GM18870 (cell line): ENCODE measurements around the gene DOLPP1.
A peak's percentile ranks its signal among the peaks of the same experiment; 100 is the strongest.

ENCODE experiments used
- ATAC-seq: cut with Tn5 transposase; IDR thresholded peaks from one replicate; pipeline ENCODE4 v1.9.1; 2021; ENCODE audit warnings: moderate library complexity; ENCODE audit not compliant: unreplicated experiment

DOLPP1 gene, protein sequence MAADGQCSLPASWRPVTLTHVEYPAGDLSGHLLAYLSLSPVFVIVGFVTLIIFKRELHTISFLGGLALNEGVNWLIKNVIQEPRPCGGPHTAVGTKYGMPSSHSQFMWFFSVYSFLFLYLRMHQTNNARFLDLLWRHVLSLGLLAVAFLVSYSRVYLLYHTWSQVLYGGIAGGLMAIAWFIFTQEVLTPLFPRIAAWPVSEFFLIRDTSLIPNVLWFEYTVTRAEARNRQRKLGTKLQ

DNA sequence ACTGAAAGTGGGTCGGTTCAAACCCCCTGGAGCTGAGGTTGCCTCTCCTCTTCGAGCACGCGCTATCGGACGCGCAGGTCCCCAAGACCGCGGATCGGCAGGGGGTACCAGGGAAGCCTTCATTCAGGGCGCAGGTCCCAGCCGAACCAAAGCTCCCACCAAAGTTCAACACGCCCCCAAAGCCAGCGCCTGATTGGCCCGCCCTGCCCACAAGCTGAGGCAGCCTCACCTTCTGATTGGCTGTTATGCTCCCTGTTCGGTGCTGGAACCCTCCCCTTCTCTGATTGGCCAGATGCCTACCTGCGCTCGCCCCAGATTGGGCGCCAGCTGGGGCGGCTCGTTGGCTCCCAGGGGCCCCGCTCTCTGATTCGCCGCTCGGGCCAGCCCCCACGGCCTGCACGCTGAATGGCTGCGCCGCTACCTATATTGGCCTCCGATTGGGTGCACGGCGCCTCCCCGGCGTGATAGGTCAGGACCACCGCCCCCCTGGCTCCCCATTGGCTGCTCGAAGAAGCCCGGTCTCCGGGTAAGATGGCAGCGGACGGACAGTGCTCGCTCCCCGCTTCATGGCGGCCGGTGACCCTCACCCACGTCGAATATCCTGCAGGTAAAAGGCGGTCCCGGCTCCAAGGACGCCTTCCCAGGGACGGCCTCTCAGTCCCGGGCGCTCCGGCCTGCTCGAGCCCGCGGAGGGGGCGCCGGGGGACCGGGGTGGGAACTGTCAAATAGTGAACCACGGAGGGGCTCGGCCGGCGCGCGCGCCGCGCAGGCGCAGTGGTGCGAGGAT, at the start of gene DOLPP1:
DOLPP1 (plus strand) TSS at position 511 of the 787 bp plus-strand sequence; CDS start at position 532, 21 bp downstream.
- peak; percentile 90 for ATAC-seq

DNA sequence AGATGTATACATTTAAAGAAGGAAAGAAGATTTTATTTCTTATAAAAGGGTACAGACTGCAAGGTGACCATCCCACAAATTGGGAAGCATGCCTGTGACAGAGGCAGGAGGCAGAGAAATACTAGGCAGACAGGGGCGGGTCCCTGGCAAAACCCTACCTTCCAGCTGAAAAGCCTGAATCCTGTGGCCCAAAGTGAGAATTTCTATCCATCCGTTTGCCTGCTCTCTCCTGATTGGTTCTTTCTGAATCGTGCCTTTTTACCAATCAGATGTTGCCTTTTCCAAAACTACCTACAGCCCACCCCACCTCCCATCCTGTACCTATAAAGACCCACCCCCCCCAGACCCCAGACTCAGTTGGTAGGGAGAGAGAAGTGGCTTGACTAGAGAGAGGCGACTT, 49.4 kb upstream of the DOLPP1 start:
- no peak for ATAC-seq

DNA sequence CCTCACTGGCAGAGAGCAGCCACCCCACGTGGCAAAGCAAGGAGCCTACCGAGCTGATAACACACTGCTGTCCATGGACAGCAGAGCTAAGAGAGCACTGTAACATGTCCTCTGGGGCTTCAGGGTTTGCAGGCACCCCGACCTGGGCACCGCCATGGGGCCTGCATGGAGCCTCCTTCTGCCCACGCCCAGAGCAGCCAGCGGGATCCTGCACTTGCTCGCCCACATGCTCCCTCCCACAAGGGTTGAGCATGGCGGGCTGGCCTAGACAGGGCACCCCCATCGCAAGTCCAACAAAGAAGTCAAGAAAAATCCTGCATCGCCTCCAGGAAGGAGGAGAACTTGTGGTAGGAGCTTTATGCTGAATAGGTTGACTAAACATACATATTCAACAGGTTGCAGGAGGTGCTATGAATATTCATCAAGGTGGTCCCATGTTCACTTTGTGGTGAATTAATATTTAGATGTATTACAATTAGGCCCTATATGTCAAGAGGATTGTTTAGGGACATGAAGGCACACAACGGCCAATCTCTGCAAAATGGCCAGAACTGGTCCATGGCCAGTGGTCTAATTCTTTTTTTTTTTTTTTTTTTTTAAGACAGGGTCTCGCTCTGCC, 48.3 kb upstream of the DOLPP1 start:
- no peak for ATAC-seq

DNA sequence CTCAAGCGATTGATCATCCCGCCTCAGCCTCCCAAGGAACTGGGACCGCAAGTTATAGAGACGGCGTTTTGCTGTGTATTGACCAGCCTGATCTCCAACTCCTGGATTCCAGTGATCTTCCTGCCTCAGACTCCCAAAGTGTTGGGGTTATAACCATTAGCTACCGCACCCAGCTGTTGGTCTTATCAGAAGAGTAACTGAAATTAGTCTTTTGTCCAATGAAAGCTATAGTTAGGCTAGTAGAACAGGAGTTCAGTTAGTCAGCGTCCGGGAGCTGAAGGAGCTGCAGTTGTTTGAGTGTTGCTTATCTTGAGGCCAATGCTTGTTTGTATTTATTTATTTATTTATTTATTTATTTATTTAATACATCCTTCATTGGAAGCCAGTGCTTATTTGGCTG, 47.7 kb upstream of the DOLPP1 start:
- ATAC-seq, result no peak

DNA sequence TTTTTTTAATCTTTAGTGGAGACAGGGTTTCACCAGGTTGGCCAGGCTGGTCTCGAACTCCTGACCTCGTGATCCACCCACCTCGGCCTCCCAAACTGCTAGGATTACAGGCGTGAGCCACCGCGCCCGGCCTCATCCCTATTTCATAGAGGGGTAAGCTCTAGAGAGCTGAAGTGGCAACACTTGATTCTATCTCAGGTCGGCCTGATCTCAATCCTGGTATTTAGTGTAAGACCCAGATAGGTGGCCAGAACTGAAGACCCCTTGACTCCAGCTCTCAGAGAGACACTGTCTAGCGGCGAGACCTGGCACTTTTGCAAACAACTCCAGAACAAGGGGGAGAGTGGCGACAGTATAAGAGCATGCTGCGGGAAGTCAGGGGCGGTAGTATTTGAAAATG, 45.1 kb upstream of the DOLPP1 start:
- peak; percentile 6 for ATAC-seq

DNA sequence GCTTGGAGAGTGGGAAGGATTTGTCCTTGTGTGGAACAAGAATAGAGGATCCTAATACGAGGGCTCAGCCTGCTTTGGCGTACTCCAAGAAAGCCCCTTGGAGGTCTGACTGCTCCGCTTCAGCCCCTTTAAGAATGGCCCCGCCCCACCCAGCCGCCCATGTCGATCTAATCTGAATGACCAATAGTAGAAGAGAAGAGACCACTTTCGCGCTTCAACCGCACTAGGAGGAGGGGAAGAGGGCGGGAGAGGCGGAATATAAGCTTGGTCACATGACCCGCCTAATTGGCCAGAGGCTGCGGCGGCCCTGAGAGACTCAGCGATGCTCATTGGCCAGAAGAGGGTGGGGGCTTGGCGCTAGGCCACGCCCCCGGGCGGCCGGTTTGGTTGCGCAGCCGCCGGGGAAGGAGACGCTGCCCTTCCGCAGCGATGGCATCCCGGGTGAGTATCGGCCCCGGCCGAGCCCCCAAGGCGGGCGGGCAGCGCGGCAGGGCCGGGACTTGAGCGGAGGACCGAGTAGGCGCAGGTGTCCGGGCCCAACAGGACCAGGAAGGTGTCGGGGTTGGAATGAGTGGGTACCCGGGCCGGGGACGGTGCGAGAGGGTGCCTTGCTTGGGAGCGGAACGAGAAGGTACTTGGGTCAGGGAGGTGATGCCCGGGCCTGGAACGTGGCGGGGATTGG, 44.5 kb upstream of the DOLPP1 start, which contains the start of gene MIGA2:
MIGA2 (plus strand) TSS at position 386 of the 682 bp plus-strand sequence. CDS start 3,969 bp downstream, outside the sequence.
- peak; percentile 94 for ATAC-seq

DNA sequence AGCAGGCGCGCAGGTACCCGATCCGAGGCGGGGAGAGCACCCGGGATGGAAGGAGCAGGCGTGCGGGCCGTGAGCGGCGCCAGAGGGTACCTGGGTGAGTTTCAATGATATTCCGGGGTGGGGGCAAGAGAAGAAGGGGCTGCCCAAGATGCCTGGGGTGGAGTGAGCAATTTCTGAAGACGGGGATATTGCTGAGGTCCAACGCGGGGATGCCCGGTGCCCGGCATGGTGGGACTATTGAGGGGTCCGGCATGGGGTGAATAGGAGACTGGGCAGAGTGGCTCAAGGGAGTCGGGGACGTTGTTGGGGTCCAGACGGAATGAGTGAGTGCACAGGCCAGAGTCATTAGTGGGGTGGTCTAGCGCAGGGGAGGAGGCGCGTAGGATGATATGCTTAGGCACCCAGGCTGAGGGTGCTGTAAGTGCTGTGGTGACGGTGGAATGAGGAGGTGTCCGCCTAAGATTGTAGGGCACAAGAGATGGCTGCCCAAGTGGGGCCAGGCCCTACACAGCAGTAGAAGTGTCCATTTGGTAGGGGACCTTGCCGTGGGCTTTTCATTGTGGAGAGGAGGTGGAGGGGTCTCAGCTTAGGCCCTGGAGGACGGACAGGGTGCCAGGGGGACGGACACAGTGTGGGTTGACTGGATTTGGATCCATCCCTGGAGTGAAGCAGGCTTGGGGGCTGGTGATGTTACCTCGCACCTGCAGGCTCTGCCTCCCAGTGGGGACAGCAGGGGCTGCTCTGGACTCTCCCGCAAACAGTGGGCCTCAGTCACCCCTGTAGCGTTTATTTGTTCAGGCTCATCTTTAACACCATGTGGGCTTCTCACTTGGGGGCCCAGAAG, 43.8 kb upstream of the DOLPP1 start:
- ATAC-seq, result no peak

DNA sequence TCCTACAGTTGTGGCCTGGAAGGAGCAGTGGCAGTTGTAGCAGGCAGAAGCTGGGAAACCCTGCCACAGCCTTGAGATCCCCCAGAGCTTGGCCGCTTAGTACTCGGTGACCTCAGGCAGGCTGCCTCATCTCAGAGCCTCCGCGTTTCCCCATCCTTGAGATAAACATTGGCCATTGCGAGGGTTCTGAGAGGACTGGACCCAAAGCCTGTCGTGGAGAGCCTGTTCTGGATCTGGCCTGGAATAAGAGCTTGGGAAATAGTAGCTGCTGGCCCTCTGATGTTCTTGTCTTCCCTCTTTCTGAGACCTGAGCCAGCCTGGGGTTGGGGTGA, 43.2 kb upstream of the DOLPP1 start:
- no peak for ATAC-seq

DNA sequence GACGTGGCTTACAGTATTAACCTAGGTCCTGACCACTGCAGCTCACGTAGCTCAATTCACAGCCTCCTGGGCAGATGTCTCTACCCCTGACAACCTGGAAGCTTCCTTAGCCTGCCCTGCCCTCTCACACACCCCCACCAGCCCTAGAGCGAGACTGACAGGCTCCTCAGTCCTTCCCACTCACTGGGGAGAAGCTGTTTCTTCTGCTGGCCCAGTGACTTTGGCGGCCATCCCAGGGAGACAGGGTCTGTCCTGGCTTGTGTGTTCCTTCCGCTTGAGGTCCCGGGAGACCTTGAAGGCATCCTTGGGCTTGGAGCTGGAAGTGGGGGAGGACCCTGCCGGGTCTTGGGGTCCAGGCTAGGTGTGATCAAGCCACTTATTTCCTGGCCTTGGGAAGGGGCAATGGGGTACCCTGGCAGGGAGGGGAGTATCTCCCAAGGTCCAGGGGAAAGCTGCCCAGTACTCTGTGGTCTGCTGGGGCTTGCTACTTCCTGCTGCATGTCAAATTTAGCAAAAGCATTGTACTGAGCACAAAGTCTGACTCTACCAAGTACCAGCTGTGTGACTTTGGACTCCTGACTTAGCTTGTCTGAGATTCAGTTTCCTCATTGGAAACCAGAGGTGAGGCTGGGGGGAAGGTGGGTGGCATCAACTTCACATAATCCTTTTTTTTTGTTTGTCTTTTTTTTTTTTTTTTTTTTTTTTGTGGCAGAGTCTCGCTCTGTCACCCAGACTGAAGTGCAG, 42.6 kb upstream of the DOLPP1 start:
- no peak for ATAC-seq

DNA sequence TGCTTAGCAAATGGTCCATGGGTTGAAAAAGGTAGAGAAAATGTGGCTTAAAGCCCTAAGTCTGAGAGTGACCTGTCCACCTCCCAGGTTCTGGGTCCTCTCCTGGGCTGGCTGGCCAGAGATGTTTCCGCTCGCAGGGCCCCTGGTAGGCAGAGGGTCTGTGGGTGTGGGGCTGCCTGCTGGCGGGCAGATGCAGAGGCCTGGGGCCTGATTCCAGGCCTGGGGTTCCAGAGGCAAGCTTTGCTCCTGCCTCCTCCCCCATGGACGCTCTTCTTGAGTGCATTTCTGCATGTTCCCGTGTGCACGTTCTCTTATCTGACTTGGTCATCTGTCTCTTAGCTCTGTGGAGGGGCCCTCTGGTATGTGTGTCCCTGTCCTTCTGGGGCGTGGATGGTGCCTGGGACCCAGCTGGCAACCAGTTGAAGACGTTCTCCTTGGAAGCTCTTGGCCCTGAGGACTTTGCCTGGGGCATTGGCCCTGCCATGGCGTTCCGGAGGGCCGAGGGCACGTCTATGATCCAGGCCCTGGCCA, 40.7 kb upstream of the DOLPP1 start:
- no peak for ATAC-seq

DNA sequence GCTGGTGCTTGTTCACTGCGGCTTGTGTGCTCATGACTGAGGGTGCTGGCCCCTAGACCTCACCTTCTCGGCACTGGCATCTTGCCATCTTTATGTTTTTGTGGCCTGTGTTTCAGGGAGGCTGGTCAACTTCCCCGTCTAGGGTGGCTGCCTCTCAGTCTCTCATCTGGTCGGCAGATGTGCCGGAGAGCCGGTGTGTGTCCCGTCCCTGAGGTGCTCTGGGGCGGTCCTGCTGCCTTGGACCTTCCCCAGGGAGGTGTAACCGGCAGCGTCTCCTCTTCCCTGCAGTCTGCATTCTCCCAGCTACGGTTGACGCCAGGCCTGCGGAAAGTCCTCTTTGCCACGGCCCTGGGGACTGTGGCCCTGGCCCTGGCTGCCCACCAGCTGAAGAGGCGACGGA, 38.9 kb upstream of the DOLPP1 start:
- ATAC-seq, result no peak

DNA sequence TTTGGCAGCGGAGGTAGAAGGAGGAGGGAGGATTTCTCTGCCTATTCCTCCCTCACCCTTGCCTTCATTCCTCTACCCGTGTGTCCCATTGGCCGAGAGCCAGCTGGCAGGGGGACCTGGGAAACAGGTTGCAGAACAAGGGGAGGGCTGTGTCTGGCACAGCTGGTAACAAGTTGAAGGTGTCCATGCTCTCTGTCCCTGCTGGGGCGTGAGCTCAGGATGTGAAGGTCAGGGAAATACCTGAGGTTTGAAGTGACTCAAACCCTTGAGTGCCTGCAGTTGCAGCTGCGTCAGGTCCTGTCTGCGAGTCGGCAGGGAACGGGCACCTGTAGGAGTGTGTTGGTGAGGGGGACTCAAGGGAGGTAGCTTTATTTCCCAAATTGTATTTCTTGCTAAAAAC, 28.3 kb upstream of the DOLPP1 start:
- no peak for ATAC-seq

DNA sequence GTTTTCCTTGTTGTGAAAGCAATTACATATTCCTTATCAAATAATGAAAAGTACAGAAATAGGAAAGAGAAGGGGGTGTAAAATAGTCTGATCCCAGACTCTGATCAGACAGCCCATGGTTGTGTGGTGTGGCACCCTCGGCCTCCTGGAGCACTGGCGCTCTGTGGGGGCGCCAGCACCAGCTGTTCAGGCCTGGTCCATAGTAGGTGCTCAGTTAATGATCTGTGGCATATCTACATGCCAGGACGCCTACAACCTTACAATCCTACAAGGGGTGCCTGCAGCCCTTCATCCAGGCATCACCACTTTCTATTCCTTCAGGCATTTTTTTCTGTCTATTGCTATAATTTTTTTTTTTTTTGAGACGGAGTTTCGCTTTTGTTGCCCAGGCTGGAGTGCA, 27.9 kb upstream of the DOLPP1 start:
- no peak for ATAC-seq

DNA sequence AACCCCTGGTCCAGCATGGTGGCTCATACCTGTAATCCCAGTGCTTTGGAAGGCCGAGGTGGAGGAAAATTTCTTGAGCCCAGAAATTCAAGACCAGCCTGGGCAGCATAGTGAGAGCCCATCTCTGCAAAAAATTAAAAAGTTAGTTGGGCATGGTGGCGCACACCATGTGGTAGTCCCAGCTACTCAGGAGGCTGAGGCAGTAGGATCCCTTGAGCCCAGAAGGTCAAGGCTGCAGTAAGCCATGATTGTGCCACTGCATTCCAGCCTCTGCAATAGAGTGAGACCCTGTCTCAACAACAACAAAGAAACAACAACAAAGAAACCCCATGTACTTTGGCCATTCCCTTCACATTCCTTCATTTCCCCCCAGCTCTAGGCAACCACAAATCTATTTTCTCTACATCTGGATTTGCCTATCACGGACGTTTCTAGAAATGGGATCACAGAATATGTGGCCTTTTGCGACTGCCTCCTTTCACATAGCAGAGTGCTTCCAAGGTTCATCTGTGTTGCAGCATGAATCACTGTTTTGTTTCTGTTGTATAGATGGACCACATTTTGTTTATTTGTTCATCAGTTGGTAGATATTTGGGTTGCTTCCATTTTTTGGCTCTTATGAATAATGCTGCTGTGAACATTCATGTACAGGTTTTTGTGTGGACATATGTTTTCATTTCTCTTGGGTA, 26.6 kb upstream of the DOLPP1 start:
- ATAC-seq, result no peak

DNA sequence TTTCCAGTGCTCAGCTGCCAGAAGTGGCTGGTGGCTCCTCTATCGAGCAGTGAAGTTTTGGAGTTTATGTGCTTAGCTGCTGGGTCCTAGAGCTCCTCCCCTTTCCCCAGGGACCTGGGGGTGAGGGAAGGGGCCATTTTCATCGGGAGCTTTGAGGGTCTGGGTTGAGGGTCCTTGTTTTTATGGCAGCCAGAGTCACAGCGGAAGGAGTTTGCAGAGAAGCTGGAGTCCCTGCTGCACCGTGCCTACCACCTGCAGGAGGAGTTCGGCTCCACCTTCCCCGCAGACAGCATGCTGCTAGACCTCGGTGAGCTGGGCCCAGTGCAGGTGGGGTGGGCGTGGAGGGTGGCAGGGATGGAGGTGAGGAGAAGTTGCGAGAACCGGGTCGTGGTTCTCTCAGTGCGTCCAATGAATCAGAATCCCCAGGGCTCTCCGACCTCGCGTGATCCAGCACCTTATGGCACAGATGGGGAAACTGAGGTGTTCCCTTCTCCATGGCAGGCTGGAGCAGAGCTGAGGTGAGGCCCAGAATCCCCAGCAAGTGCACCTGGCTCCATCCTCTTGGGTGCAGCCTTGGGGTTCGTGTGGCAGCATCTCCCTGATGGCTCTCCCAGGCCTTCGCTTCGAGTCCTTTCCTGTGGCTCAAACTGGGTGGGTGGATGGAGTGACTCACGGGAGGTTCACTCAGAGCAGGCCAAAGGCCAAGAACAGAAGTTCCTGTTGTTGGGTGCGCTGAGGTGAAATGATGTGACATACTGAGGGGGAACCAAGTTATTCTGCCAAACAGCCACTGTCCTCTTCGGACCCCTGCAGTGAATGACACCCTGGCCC, 21.7 kb upstream of the DOLPP1 start:
- no peak for ATAC-seq

DNA sequence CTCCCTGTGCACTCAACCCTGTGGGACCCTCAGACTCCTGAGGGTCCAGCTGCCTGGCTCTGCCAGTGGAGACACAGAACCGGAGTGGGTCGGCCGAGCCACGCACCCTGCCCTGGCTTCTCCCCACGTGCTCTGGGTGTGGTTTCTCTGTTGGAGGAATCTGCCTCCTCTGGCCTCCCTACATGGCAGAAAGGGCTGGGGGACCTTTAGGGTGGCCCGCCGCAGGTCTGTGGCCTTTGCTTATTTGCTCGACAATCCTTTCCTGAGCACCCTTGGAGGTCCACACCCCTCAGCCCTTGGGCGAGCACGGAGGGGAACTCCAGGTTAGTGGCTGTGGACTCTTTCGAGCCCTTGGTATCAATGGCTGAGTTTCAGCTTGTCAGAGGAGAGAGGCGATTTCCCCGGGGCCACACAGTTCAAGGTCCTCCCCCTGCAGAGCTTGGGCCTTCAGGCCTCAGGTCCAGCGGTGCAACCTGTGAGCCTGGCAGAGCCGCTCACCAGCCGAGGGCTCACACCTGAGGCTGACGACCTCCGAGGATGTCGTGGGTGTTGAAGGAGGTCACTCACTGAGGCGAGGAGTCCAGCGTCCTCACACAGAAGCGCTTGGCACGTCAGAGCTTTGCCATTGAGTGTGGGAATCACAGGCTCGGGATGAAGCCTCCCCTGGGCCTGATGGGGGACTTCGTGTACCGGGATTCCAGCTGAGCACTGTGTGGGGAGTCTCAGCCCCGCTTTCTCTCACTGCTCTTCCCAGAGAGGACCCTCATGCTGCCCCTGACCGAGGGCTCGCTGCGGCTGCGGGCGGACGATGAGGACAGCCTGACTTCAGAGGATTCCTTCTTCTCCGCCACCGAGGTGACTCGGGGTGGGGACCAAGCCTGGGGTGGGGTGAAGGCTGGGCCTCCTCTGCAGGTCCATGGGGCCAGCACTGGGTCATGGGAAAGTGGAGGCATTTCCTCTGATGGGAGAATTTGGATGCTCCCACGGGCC, 20.8 kb upstream of the DOLPP1 start:
- no peak for ATAC-seq

DNA sequence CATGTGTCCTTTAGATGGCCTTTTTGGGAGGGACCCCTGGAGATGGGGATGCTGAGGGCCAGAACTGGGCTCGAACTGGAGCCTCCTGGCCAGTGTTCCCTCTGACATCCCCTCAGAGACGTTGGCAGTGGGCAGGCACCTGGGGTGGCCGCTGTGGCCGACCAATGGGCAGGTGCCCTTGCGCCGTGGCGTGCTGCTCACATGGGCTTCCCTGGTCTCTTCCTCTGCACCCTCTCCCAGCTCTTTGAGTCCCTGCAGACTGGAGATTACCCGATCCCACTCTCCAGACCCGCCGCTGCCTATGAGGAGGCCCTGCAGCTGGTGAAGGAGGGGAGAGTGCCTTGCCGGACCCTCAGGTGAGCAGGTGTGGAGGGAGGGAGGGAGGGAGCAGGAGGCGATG, 19.9 kb upstream of the DOLPP1 start:
- ATAC-seq, result no peak
